GM23338 (cell line): ENCODE data around the gene OLFML2B. TPM values are rescaled to one million over a fixed set of nuclear protein-coding genes. Genes with fewer than 3 reads are reported as not detected.

Source experiments
- ATAC-seq: fragments of 200-7000 bp; cut with Tn5 transposase; 3 replicates; pipeline ENCODE4 v1.9.1; 2020
- DNase-seq: peaks from one replicate; pipeline ENCODE4 v3.0.0-alpha.2; 2015; ENCODE audit warnings: low spot score
- H2AFZ ChIP-seq: fragments of 200-600 bp; sonication (generic); 2 replicates; pipeline ENCODE4 v1.8.0; 2016; ENCODE audit warnings: antibody characterized with exemption, mild to moderate bottlenecking, moderate library complexity
- H3F3A ChIP-seq: fragments of 200-600 bp; sonication (generic); replicated peaks from 2 replicates; pipeline ENCODE4 v1.8.0; 2017; ENCODE audit warnings: antibody characterized with exemption, mixed run types, low read depth
- H3K27ac ChIP-seq: fragments of 200-600 bp; sonication (generic); 2 replicates; pipeline ENCODE4 v1.6.1; 2016; ENCODE audit warnings: low read depth
- H3K27me3 ChIP-seq: fragments of 200-600 bp; sonication (generic); 2 replicates; pipeline ENCODE4 v1.8.0; 2016; ENCODE audit warnings: mild to moderate bottlenecking, mixed run types, moderate library complexity; ENCODE audit not compliant: insufficient read depth
- H3K36me3 ChIP-seq: fragments of 200-600 bp; sonication (generic); 2 replicates; pipeline ENCODE4 v1.8.0; 2016; ENCODE audit warnings: mild to moderate bottlenecking; ENCODE audit not compliant: insufficient read depth
- H3K4me1 ChIP-seq: fragments of 200-600 bp; sonication (generic); 2 replicates; pipeline ENCODE4 v1.8.0; 2016; ENCODE audit warnings: mild to moderate bottlenecking, moderate library complexity; ENCODE audit not compliant: insufficient read depth
- H3K4me2 ChIP-seq: fragments of 200-600 bp; sonication (generic); 2 replicates; pipeline ENCODE4 v1.7.1; 2017; ENCODE audit warnings: mixed run types
- H3K4me3 ChIP-seq: fragments of 200-600 bp; sonication (generic); 2 replicates; pipeline ENCODE4 v1.6.1; 2016; ENCODE audit warnings: mixed run types
- H3K79me2 ChIP-seq: fragments of 200-600 bp; sonication (generic); replicated peaks from 2 replicates; pipeline ENCODE4 v1.8.0; 2017; ENCODE audit warnings: mild to moderate bottlenecking; ENCODE audit not compliant: insufficient read depth
- H3K9me2 ChIP-seq: fragments of 200-600 bp; sonication (generic); 2 replicates; pipeline ENCODE4 v1.8.0; 2017; ENCODE audit not compliant: insufficient read depth
- H4K20me1 ChIP-seq: fragments of 200-600 bp; sonication (generic); replicated peaks from 2 replicates; pipeline ENCODE4 v1.8.0; 2017; ENCODE audit warnings: mild to moderate bottlenecking; ENCODE audit not compliant: insufficient read depth
- H3K27ac Mint-ChIP-seq: 2 replicates; pipeline ENCODE4 v1.8.0; 2020; ENCODE audit warnings: inconsistent platforms, mild to moderate bottlenecking, moderate library complexity, mixed read lengths
- H3K27me3 Mint-ChIP-seq: 3 replicates; pipeline ENCODE4 v1.8.0; 2022; ENCODE audit warnings: low read depth, mild to moderate bottlenecking, moderate library complexity, mixed read lengths, inconsistent platforms; ENCODE audit not compliant: insufficient read depth, poor library complexity
- H3K36me3 Mint-ChIP-seq: 3 replicates; pipeline ENCODE4 v1.8.0; 2021; ENCODE audit warnings: low read depth, mild to moderate bottlenecking, inconsistent platforms, moderate library complexity, mixed read lengths
- H3K4me1 Mint-ChIP-seq: 3 replicates; pipeline ENCODE4 v1.8.0; 2020; ENCODE audit warnings: mild to moderate bottlenecking, inconsistent platforms, mixed read lengths
- H3K4me3 Mint-ChIP-seq: 3 replicates; pipeline ENCODE4 v1.8.0; 2021; ENCODE audit warnings: moderate library complexity, mild to moderate bottlenecking, inconsistent platforms, mixed read lengths
- H3K9me3 Mint-ChIP-seq: 3 replicates; pipeline ENCODE4 v1.8.0; 2020; ENCODE audit warnings: moderate library complexity, mild to moderate bottlenecking, inconsistent platforms, mixed read lengths
- CREB1 ChIP-seq: fragments of 250-450 bp; sonication (Bioruptor Pico); IDR thresholded peaks from 2 replicates; pipeline ENCODE4 v1.5.0; 2020; ENCODE audit warnings: low read depth, mild to moderate bottlenecking, moderate library complexity
- EZH2phosphoT487 ChIP-seq: fragments of 200-600 bp; sonication (generic); IDR thresholded peaks from one replicate; pipeline ENCODE4 v1.8.1; 2018; ENCODE audit warnings: antibody characterized with exemption; ENCODE audit not compliant: unreplicated experiment
- JUNB ChIP-seq: IDR thresholded peaks from one replicate; pipeline ENCODE4 v1.6.1; 2016; ENCODE audit warnings: antibody characterized with exemption; ENCODE audit not compliant: unreplicated experiment
- NANOG ChIP-seq: IDR thresholded peaks from 2 replicates; pipeline ENCODE4 v1.6.1; 2016; ENCODE audit warnings: antibody characterized with exemption, borderline replicate concordance
- POLR2AphosphoS5 ChIP-seq: IDR thresholded peaks from 2 replicates; pipeline ENCODE4 v1.6.1; 2016; ENCODE audit warnings: antibody characterized with exemption, low read depth
- STAT1 ChIP-seq: IDR thresholded peaks from one replicate; pipeline ENCODE4 v1.6.1; 2016; ENCODE audit warnings: antibody characterized with exemption; ENCODE audit not compliant: unreplicated experiment
- ZNF331 ChIP-seq: fragments of 250-450 bp; sonication (Bioruptor Pico); IDR thresholded peaks from 2 replicates; pipeline ENCODE4 v1.5.0; 2020; ENCODE audit warnings: low read depth, mild to moderate bottlenecking, moderate library complexity
- polyA plus RNA-seq: library from polyadenylated mRNA; unstranded; fragments of >200 nt; fragmentation: Nextera tagmentation; extraction: Ambion mirVana; gene quantifications from 2 replicates; pipeline ENCODE4 v1.2.1, GENCODE V29; 2016
- total RNA-seq: library from RNA; depleted of rRNA; stranded (reverse); fragments of >200 nt; shearing (Covaris generic); gene quantifications from 2 replicates; pipeline ENCODE4 v1.2.3, GENCODE V29; 2014
- TF ChIP-seq, protein P1 (sequence below): IDR thresholded peaks from one replicate; pipeline ENCODE4 v1.6.1; 2018; ENCODE audit warnings: antibody characterized with exemption; ENCODE audit not compliant: unreplicated experiment
- TF ChIP-seq, protein P2 (sequence below), 2 experiments: fragments of 200-600 bp in 1 of 2; sonication (generic) in 1 of 2; conservative IDR thresholded peaks; 2 replicates each; pipeline versions ENCODE4 v1.5.1 to v1.6.1; 2016 to 2017; ENCODE audit warnings: antibody characterized with exemption in 2 of 2, low read depth in 2 of 2, mild to moderate bottlenecking in 2 of 2, moderate library complexity in 1 of 2

The OLFML2B gene
- total and polyA plus RNA-seq, 2 experiments from 2014 or later = 2.9 to 4.3 TPM

DNA sequence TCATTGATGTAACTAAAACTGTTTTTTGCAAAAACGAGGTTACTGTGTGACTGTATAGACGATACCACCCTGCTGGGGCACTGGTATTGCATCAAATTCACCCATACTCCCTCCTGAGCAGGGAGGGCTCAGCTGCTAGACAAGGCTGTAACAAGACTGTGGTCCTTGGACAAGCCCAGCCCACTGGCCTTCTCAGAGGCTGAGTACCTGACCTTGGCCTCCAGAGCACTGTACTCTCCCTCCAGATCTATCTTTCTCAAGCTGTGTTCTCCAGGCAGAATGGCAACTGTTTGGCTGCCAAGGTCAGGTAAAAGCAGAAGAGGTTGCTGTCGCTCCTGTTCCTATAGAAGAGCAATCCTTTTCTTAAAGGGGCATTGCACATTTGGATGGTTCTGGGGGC is 8.5 kb downstream of the OLFML2B start:
- ATAC-seq = no peak
- no peaks in the 10 kb centered on the region for H3K79me2 ChIP-seq
- H3K4me2 ChIP-seq = no peak overlapping the region
- no peak overlapping the region for H3K27ac ChIP-seq
- no peaks in the 10 kb centered on the region for H3K9me2 ChIP-seq
- DNase-seq = no peak
- H4K20me1 ChIP-seq = no peaks in the 10 kb centered on the region
- Mint-ChIP-seq H3K36me3 (peaks cover 13% of the 10 kb centered on the region; the same call in 2 of the 3 replicates), H3K27me3 (peaks cover 4% of the 10 kb centered on the region), H3K9me3 (peaks cover 3% of the 10 kb centered on the region; the same call in 2 of the 3 replicates), H3K4me3 (no peak overlapping the region), H3K4me1 (peaks cover 20% of the 10 kb centered on the region), H3K27ac (no peak overlapping the region)
- H2AFZ ChIP-seq = no peak overlapping the region
- no peak overlapping the region for H3K4me3 ChIP-seq
- no peaks in the 10 kb centered on the region for H3K27me3 ChIP-seq
- TF ChIP-seq, protein P1, sequence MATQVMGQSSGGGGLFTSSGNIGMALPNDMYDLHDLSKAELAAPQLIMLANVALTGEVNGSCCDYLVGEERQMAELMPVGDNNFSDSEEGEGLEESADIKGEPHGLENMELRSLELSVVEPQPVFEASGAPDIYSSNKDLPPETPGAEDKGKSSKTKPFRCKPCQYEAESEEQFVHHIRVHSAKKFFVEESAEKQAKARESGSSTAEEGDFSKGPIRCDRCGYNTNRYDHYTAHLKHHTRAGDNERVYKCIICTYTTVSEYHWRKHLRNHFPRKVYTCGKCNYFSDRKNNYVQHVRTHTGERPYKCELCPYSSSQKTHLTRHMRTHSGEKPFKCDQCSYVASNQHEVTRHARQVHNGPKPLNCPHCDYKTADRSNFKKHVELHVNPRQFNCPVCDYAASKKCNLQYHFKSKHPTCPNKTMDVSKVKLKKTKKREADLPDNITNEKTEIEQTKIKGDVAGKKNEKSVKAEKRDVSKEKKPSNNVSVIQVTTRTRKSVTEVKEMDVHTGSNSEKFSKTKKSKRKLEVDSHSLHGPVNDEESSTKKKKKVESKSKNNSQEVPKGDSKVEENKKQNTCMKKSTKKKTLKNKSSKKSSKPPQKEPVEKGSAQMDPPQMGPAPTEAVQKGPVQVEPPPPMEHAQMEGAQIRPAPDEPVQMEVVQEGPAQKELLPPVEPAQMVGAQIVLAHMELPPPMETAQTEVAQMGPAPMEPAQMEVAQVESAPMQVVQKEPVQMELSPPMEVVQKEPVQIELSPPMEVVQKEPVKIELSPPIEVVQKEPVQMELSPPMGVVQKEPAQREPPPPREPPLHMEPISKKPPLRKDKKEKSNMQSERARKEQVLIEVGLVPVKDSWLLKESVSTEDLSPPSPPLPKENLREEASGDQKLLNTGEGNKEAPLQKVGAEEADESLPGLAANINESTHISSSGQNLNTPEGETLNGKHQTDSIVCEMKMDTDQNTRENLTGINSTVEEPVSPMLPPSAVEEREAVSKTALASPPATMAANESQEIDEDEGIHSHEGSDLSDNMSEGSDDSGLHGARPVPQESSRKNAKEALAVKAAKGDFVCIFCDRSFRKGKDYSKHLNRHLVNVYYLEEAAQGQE = no peak
- TF ChIP-seq JUNB = no peak
- TF ChIP-seq ZNF331 = no peak
- H3K36me3 ChIP-seq = no peaks in the 10 kb centered on the region
- H3K4me1 ChIP-seq = peaks cover 15% of the 10 kb centered on the region; the same call in 1 of the 2 replicates
- no peaks in the 10 kb centered on the region for H3F3A ChIP-seq

DNA sequence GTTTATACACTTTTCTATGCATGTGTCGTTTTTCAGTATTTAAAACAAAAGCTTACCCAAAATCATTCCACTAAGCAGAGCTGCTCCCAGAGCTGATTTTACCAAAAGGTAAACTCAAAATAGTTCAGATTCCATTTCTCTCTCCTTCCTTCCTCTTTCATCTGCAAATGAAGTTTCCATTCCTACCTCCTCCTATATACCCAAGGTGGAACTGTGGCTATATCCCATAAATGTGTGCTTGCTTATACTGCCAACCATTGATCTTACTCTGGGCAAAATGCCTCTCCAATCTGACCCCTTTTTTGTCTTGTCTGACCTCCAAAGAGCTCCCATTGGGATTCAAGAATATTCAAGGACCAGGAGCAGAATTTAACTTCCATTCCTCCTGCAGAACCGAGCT is 9.5 kb downstream of the OLFML2B start:
- Histone ChIP-seq H3K27me3 (no peaks in the 10 kb centered on the region), H3K79me2 (no peaks in the 10 kb centered on the region), H3K36me3 (no peaks in the 10 kb centered on the region), H4K20me1 (no peaks in the 10 kb centered on the region), H3K4me2 (no peak overlapping the region), H3K9me2 (no peaks in the 10 kb centered on the region), H3F3A (no peaks in the 10 kb centered on the region), H3K4me3 (no peak overlapping the region), H3K27ac (0 out of 2 replicates have a peak overlapping the region, but pooled peaks have one; percentile 12), H2AFZ (no peak overlapping the region), H3K4me1 (peaks cover 15% of the 10 kb centered on the region; the same call in 1 of the 2 replicates)
- H3K27ac Mint-ChIP-seq = peak overlapping the region; percentile 39; the same call in 1 of the 2 replicates
- peak; percentile 53 for ATAC-seq
- H3K4me1 Mint-ChIP-seq = peaks cover 20% of the 10 kb centered on the region
- peaks cover 1% of the 10 kb centered on the region for H3K27me3 Mint-ChIP-seq
- H3K4me3 Mint-ChIP-seq = 0 out of 3 replicates have a peak overlapping the region, but pooled peaks have one; percentile 24
- peak; percentile 50 for DNase-seq
- H3K36me3 Mint-ChIP-seq = peaks cover 13% of the 10 kb centered on the region; the same call in 2 of the 3 replicates
- H3K9me3 Mint-ChIP-seq = peaks cover 3% of the 10 kb centered on the region; the same call in 2 of the 3 replicates
- TF ChIP-seq, protein P2, sequence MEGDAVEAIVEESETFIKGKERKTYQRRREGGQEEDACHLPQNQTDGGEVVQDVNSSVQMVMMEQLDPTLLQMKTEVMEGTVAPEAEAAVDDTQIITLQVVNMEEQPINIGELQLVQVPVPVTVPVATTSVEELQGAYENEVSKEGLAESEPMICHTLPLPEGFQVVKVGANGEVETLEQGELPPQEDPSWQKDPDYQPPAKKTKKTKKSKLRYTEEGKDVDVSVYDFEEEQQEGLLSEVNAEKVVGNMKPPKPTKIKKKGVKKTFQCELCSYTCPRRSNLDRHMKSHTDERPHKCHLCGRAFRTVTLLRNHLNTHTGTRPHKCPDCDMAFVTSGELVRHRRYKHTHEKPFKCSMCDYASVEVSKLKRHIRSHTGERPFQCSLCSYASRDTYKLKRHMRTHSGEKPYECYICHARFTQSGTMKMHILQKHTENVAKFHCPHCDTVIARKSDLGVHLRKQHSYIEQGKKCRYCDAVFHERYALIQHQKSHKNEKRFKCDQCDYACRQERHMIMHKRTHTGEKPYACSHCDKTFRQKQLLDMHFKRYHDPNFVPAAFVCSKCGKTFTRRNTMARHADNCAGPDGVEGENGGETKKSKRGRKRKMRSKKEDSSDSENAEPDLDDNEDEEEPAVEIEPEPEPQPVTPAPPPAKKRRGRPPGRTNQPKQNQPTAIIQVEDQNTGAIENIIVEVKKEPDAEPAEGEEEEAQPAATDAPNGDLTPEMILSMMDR (conservative IDR thresholded peaks at IDR 0.05; ENCODE audit: low read depth in 2 of 2) = no peak
- TF ChIP-seq EZH2phosphoT487 (no peak), NANOG (no peak), ZNF331 (no peak), JUNB (no peak), CREB1 (no peak), STAT1 (no peak), POLR2AphosphoS5 (no peak)
- TF ChIP-seq, protein P1 = no peak
